OCI-LY7 (cell line): ENCODE data around the gene MTHFR. TPM values are rescaled to one million over a fixed set of nuclear protein-coding genes. Genes with fewer than 3 reads are reported as not detected.

Experiments
- BruUV-seq: library from RNA; stranded (reverse); fragments of 400-500 nt; replicated peaks from 2 replicates; lab custom pipeline; 2021; lab: Mats Ljungman, UMichigan
- CTCF ChIA-PET: fragments of 300-600 bp; sonication (Branson Sonifier 250); formaldehyde crosslinking; loops from one replicate; lab custom pipeline; 2022; ENCODE audit warnings: antibody characterized with exemption; ENCODE audit not compliant: unreplicated experiment; lab: Charles Lee
- POLR2A ChIA-PET: fragments of 300-600 bp; sonication (Branson Sonifier 250); formaldehyde crosslinking; loops from one replicate; lab custom pipeline; 2022; ENCODE audit warnings: antibody characterized with exemption; lab: Charles Lee
- DNase-seq: peaks from one replicate; pipeline ENCODE4 v3.0.0-alpha.2; 2015; ENCODE audit warnings: low spot score
- H2AFZ ChIP-seq: fragments of 200-600 bp; sonication (generic), shearing (Covaris generic); 2 replicates; pipeline ENCODE4 v1.6.1; 2014; ENCODE audit warnings: mild to moderate bottlenecking, antibody characterized with exemption, low read length, moderate library complexity
- H3K27ac ChIP-seq: fragments of 200-600 bp; sonication (generic); 2 replicates; pipeline ENCODE4 v1.5.1; 2014; ENCODE audit warnings: mixed run types, low read depth, mild to moderate bottlenecking, moderate library complexity, low read length, inconsistent platforms; ENCODE audit not compliant: poor library complexity, severe bottlenecking
- H3K36me3 ChIP-seq: fragments of 200-600 bp; sonication (generic); 2 replicates; pipeline ENCODE4 v1.6.1; 2014; ENCODE audit warnings: mild to moderate bottlenecking, antibody characterized with exemption, low read length, moderate library complexity, mixed read lengths; ENCODE audit not compliant: insufficient read depth
- H3K4me1 ChIP-seq: fragments of 200-600 bp; sonication (generic); 2 replicates; pipeline ENCODE4 v1.5.1; 2014; ENCODE audit warnings: mild to moderate bottlenecking, low read length; ENCODE audit not compliant: insufficient read depth, poor library complexity, severe bottlenecking
- H3K4me2 ChIP-seq: fragments of 200-600 bp; sonication (generic); 2 replicates; pipeline ENCODE4 v1.6.1; 2014; ENCODE audit warnings: mild to moderate bottlenecking, low read length
- H3K4me3 ChIP-seq: fragments of 200-600 bp; sonication (generic); 2 replicates; pipeline ENCODE4 v1.5.1; 2014; ENCODE audit warnings: mild to moderate bottlenecking, low read depth, low read length; ENCODE audit not compliant: poor library complexity, severe bottlenecking
- H3K79me2 ChIP-seq: fragments of 200-600 bp; sonication (generic); 2 replicates; pipeline ENCODE4 v1.6.1; 2016; ENCODE audit warnings: low read depth, mild to moderate bottlenecking, low read length, moderate library complexity, mixed read lengths; ENCODE audit not compliant: insufficient read depth
- H3K9me2 ChIP-seq: fragments of 200-600 bp; sonication (generic); 2 replicates; pipeline ENCODE4 v1.6.1; 2016; ENCODE audit warnings: mild to moderate bottlenecking, low read length, mixed read lengths; ENCODE audit not compliant: insufficient read depth
- H3K9me3 ChIP-seq: fragments of 200-600 bp; sonication (generic); 2 replicates; pipeline ENCODE4 v1.6.1; 2014; ENCODE audit warnings: mild to moderate bottlenecking, mixed run types, low read length, mixed read lengths
- H4K20me1 ChIP-seq: fragments of 200-600 bp; sonication (generic); 2 replicates; pipeline ENCODE4 v1.6.1; 2014; ENCODE audit warnings: mild to moderate bottlenecking, antibody characterized with exemption, low read length, moderate library complexity, mixed read lengths; ENCODE audit not compliant: insufficient read depth
- CTCF ChIP-seq: fragments of 200-600 bp; sonication (generic); conservative IDR thresholded peaks from 2 replicates; pipeline ENCODE4 v1.5.1; 2014; ENCODE audit warnings: mild to moderate bottlenecking, antibody characterized with exemption, low read length, moderate library complexity, mixed read lengths
- EZH2phosphoT487 ChIP-seq: fragments of 200-600 bp; sonication (generic); IDR thresholded peaks from 2 replicates; pipeline ENCODE4 v1.6.1; 2018; ENCODE audit warnings: low read depth, borderline replicate concordance, mild to moderate bottlenecking, mixed run types, antibody characterized with exemption, low read length, moderate library complexity, mixed read lengths
- intact Hi-C: fragments of 100-400 bp; cut with micrococcal nuclease; formaldehyde crosslinking; loops from one replicate; pipeline ENCODE4 v1.10.0; 2022; ENCODE audit not compliant: unreplicated experiment
- total RNA-seq, 2 experiments: library from RNA; depleted of rRNA in 1 of 2; stranded (reverse); fragments of >200 nt in 1 of 2; shearing (Covaris generic) in 1 of 2; gene quantifications; 2 replicates each; pipeline ENCODE4 v1.2.3, GENCODE V29; 2014 to 2022

The MTHFR gene
- total RNA-seq, 2 experiments from 2014 or later: 31.6 to 54.6 TPM

- ChIA-PET POLR2A (interaction anchor here (0.7 to 2.4 kb wide), 4 partner anchors 10 to 752 kb away, joined by 3 to 11 read pairs (median 4); no protein-coding TSS in a partner anchor), CTCF (no interaction called here)
- Histone ChIP-seq H3K9me2 (no peaks in the 10 kb centered on the region), H3K4me1 (peaks cover 50% of the 10 kb centered on the region), H3K79me2 (peaks cover 33% of the 10 kb centered on the region), H3K9me3 (no peaks in the 10 kb centered on the region), H3K4me3 (peak overlapping the region; percentile 29), H3K27ac (peak overlapping the region; percentile 90), H2AFZ (no peak overlapping the region), H3K4me2 (peak overlapping the region; percentile 53), H4K20me1 (no peaks in the 10 kb centered on the region), H3K36me3 (peaks cover 71% of the 10 kb centered on the region)
- DNase-seq: peak; percentile 18
- intact Hi-C loops: no loop called here
- no peak for TF ChIP-seq EZH2phosphoT487
- TF ChIP-seq CTCF: no peak
- BruUV-seq: no TSS peak
Observed at GRCh38 chr1:11813021-11813420, 7.3 kb upstream of the MTHFR start.

GRCh38 chr1:11807133-11807532 is 1.4 kb upstream of the MTHFR start:
- ChIA-PET POLR2A (interaction anchor here (0.5 to 2.0 kb wide), 4 partner anchors 8 to 122 kb away, joined by 3 to 12 read pairs (median 4); no protein-coding TSS in a partner anchor), CTCF (no interaction called here)
- Histone ChIP-seq H3K27ac (peak overlapping the region; percentile 47), H3K9me3 (no peaks in the 10 kb centered on the region), H3K79me2 (peaks cover 60% of the 10 kb centered on the region), H3K4me3 (peak overlapping the region; percentile 80), H3K4me1 (peaks cover 49% of the 10 kb centered on the region), H2AFZ (no peak overlapping the region), H3K36me3 (peaks cover 53% of the 10 kb centered on the region), H4K20me1 (no peaks in the 10 kb centered on the region; the same call in 1 of the 2 replicates), H3K4me2 (peak overlapping the region; percentile 97), H3K9me2 (no peaks in the 10 kb centered on the region)
- no peak for TF ChIP-seq EZH2phosphoT487
- no peak for TF ChIP-seq CTCF
- no peak for DNase-seq
- intact Hi-C loops: no loop called here
- BruUV-seq: no TSS peak

DNA sequence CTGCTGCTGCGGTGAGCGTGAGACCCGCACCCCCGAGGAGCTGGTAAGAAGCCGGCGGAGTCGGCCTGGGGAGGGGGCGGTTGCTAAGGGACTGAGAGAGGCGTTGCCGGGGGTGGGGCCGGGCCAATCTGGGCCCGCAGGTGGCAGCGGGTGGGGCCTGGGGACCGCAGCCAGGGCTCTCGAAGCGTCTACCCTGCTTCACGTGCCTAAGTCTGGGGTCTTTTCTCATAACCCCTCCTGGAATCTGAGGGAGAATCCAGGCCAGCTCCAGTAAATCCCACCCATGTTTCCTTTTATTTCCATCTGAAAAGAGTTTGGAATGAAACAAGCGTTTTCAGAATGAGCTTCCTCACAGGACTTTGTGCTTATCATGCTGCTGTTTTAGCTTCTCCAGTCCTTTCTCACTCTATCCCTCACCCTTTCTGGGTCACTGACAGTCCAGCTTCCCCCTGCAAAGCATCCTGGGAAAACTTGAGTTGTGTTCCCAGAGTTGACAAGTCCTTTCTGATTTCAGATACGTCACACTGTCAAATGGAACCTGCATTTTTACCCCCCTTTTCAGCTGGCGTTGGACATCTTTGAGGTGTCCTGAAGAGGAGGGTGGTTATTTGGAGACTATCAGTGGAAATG is 658 bp upstream of the MTHFR start:
- Histone ChIP-seq H3K4me3 (peak overlapping the region; percentile 80), H3K36me3 (peaks cover 51% of the 10 kb centered on the region), H3K27ac (peak overlapping the region; percentile 47), H3K9me3 (no peaks in the 10 kb centered on the region), H3K79me2 (peaks cover 62% of the 10 kb centered on the region), H3K9me2 (no peaks in the 10 kb centered on the region), H3K4me2 (peak overlapping the region; percentile 97), H3K4me1 (peaks cover 51% of the 10 kb centered on the region), H4K20me1 (no peaks in the 10 kb centered on the region; the same call in 1 of the 2 replicates), H2AFZ (peak overlapping the region; percentile 8; the same call in 1 of the 2 replicates)
- POLR2A ChIA-PET: interaction anchor here (0.6 to 2.0 kb wide), 4 partner anchors 9 to 104 kb away, joined by 3 to 12 read pairs (median 4); no protein-coding TSS in a partner anchor
- DNase-seq: no peak
- TF ChIP-seq CTCF (no peak), EZH2phosphoT487 (no peak)
- intact Hi-C loops: no loop called here
- no TSS peak for BruUV-seq
- CTCF ChIA-PET: no interaction called here
